SU-DHL-6 (cell line): ENCODE data around the gene FRMD3.

ENCODE experiments used
- EZH2phosphoT487 ChIP-seq: fragments of 200-600 bp; sonication (generic), shearing (Covaris generic); conservative IDR thresholded peaks from 2 replicates; pipeline ENCODE4 v1.6.1; 2018; ENCODE audit warnings: mild to moderate bottlenecking, antibody characterized with exemption, low read length, moderate library complexity, mixed read lengths
- TF ChIP-seq, protein P1 (sequence below): fragments of 200-600 bp; sonication (generic); IDR thresholded peaks from one replicate; pipeline ENCODE4 v1.5.1; 2017; ENCODE audit warnings: antibody characterized with exemption, mild to moderate bottlenecking, low read length, moderate library complexity; ENCODE audit not compliant: insufficient read depth, poor library complexity, severe bottlenecking

DNA sequence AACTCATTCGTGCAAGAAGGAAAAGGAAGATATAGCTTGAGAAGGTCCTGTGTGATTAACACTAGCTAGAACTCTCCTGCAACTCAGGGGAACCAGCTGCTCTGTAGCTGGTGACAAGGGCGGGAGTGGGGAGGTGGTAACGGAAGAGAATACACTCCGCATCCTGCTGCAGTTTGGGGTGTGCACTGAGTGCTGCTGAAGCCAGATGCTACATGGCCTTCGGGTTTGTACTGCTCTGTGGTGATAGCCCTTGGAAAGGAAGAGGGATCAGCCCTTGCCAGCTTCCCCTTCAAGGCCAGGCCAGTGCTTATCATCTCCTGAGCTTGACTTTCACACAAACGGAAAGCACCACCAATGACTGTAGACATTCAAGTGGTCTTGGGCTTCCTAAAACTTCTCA, 34.3 kb downstream of the FRMD3 start:
- TF ChIP-seq, protein P1, sequence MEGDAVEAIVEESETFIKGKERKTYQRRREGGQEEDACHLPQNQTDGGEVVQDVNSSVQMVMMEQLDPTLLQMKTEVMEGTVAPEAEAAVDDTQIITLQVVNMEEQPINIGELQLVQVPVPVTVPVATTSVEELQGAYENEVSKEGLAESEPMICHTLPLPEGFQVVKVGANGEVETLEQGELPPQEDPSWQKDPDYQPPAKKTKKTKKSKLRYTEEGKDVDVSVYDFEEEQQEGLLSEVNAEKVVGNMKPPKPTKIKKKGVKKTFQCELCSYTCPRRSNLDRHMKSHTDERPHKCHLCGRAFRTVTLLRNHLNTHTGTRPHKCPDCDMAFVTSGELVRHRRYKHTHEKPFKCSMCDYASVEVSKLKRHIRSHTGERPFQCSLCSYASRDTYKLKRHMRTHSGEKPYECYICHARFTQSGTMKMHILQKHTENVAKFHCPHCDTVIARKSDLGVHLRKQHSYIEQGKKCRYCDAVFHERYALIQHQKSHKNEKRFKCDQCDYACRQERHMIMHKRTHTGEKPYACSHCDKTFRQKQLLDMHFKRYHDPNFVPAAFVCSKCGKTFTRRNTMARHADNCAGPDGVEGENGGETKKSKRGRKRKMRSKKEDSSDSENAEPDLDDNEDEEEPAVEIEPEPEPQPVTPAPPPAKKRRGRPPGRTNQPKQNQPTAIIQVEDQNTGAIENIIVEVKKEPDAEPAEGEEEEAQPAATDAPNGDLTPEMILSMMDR: no peak
- no peak for TF ChIP-seq EZH2phosphoT487
